Measurements from ENCODE around the gene CAMTA1. TPM values are rescaled to one million over a fixed set of nuclear protein-coding genes. Genes with fewer than 3 reads are reported as not detected.

Gene CAMTA1
- total RNA-seq, 1 donor from 2014 or later = 115 TPM

DNA sequence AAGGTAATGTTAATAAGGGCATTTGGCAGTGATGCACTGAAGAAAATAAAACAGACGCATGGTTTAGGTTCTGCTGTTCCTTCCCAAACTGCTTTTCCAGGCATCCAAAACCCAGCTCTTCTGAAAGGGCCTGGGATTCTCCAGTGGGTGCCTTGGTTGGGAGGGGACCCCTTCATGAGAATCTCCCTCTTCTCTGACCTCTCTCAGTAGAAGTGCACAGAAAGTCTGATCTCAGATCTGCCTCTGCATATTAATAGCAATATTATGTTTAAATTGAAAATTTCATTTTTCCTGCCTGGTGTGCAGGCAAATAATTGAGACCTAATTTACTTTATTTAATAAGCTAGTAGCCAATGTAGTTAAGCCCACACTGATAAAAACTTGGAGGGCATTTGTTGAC, 260.6 kb downstream of the CAMTA1 start:
- DNase-seq = no peak

GRCh38 chr1:7046314-7046713, 261.1 kb downstream of the CAMTA1 start:
- DNase-seq = no peak

DNA sequence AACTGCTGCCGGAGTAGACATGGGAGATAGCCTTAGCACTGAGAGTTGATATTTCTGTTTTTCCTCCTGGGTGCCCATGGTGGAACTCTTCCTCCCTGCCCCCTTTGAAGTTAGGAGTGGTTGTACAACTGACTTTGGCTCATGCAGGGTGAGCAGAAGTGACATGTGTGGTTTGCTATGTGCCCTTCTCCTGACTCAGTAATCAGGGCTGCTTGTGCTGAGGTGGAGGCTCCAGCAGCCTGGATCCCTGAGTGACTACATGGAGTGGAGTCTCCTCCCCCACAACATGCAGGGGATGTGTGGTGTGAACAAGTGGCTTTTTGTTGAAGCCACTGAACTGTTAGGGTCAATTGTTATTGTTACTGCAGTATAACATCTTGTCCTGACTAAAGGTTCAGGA, 261.6 kb downstream of the CAMTA1 start:
- DNase-seq = no peak

- DNase-seq = no peak
These were observed 262.6 kb downstream of the CAMTA1 start for GRCh38 chr1:7047866-7048265.

DNA sequence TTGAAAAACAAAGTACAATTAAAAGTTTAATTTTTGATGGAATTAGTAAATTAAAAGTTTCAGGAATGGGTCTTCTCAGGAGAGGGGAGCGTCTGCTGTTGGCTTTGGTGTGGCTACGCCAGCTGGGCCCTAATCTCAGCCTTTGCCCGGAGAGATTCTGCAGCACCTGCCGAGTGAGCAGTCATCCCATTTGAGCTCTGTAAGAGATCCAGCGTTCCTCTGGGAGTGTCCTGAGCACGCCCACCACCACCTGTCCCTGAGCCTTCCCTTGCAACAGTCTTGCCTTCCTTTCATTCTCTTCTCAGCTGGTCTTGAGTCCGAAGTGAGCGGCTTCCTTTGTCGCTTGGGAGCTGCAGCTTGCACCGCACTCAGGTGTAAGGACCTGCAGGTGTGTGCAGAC, 263.1 kb downstream of the CAMTA1 start:
- DNase-seq = no peak

- no peak for DNase-seq
These were observed 264.8 kb downstream of the CAMTA1 start for GRCh38 chr1:7049913-7050625.

DNA sequence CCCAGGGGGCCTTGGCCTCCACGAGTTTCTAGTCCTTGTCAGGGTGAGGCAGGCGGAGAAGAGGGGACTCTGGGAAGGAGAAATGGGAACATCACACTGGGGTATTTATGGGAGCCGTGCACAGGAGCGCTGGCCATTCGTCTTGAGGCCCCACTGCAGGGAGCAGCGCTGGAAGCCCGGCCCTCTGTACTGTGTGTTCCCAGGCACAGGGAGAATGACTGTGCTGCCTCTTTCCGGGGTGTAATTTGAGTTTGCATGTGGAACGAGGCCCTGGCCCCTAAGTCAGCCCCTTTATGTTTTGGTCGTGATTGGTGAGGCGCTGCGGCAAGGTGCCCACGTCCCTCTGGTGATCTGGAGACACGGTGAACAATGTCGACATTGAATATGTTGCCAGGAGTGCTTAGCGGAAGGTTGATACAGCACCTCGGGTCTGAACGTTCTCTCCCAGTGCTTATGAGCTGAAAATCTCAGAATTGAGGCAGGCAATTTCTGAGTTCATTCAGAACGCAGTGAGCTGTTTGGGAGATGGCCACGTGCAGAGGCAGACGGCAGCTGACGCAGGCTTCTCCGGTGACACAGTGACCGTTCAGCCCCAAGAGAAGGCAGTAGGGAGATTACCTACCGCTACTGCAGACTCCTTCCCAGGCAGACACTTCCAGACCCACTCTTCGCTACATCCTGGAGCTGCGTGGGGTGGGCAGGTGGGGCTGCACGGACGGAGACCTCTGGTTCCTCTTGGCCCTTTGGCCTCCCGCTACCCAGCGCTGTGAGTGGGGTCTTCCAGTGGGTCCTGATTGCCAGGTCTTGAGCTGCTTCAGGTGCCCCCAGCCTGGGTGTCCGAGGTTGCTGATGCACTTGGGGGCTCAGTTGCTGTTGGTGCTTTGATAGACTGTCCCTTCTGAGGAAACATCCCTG, 265.8 kb downstream of the CAMTA1 start:
- DNase-seq = no peak

- DNase-seq = no peak
These were observed 267.4 kb downstream of the CAMTA1 start for GRCh38 chr1:7052701-7053100.

DNA sequence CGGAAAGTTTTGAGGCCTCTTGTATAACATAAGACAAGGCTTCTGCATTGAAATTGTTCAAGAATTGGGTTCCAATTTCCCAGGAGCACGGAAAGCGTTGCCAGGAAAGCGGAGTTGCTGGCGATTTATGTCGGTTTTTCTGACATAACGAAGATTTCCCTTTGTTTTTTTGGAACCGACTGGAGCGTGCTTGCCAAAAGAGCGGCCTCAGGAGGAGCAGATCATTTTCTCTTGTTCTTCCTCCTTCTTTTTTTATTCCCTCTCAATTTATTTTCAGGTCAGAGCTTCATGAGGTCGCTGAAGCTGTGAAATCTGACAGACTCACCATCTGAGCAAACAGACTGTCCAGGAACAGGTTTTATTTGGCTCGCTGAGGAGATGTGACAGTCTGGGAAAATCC, 275.5 kb downstream of the CAMTA1 start:
- no peak for DNase-seq

DNA sequence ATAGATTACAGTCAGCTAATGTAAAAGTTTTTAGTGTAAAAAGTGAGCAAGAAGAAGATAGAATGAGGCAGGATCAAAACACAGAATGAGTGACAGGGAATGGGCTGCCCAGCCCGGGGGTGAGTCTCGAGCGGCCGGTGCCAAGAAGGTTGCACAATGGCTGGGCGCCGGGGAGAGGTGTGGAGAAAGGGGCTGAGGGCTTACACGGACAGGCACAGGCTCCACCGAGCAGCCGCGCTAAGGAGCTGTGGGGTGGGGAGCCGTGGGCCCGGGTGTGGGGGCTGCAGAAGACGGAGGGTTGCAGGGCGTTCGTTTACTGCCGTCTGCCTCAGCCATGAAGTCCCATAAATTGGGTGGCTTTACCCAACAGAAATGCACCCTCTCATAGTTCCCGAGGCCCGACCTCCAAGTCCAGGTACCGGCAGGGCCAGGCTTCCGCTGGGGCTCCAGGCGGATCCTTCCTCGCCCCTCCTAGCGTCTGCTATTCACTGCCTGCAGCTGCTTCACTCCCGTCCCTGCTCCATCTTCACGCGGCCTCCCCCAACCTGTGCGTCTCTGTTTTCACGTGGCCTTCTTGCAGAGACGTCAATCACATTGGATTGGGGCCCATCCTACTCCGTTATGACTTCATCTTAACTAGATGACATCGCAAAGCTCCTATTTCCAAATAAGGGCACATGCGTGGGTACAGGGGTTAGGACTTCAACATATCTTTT, 277.2 kb downstream of the CAMTA1 start:
- no peak for DNase-seq

GRCh38 chr1:7063981-7064380, 278.7 kb downstream of the CAMTA1 start:
- DNase-seq = no peak

DNA sequence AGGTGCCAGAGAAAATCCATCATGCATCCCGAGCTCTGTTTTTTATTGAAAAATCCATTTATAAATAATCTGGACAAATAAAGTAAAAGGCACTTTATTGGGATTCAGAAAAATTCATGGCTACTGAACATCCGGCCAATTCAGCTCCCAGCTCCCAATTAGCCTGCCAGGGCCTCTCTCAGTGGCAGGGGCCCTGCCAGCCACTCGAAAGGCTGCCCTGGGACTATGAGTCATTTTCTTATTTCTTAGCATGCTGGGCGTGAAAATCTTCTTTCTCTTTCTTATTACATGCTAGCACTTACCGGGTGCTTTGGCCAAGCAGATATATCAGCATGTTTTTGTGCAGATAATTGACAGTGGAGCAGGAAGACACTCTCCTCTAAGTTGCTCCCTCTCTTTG, 283.3 kb downstream of the CAMTA1 start:
- DNase-seq = no peak

DNA sequence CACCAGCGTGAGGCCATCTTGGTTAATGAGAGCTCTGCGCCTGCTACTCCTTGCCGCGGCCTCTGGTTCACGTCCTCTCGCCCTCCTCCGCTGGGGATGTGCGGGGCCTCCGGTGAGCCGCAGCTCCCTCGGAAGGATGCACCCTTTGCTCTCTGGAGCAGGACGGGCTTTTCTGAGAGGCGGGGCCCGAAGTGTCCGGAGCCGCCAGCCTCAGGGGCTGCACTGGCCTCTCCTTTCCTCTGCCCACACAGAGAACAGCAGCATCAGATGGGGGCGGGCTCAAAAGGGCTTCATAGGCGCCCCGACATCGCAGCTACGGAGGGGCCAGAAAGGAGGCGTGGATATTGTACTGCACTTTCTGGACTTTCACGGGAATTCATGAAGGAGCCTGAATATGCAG, 284.7 kb downstream of the CAMTA1 start:
- DNase-seq = no peak

GRCh38 chr1:7070389-7071029, 285.3 kb downstream of the CAMTA1 start:
- DNase-seq = no peak

DNA sequence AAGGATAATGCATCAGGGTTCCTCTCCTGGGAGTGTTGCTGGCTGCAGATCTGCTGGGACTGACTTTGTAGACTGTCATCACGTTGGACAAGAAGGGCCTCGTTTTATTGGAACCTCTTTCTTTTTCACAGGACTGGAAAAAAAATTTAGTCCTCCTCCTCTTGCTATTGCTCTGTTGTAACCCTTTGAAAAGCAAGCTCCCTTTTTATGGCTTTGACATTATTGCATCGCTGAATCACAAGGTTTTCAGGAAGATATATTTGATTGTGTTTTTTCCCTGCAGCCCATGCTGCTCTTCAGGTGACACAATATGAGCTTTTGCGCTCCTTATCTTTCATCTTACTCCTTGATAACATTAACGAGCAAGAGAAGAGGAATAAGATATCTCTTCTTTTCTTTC, 290.9 kb downstream of the CAMTA1 start:
- no peak for DNase-seq

DNA sequence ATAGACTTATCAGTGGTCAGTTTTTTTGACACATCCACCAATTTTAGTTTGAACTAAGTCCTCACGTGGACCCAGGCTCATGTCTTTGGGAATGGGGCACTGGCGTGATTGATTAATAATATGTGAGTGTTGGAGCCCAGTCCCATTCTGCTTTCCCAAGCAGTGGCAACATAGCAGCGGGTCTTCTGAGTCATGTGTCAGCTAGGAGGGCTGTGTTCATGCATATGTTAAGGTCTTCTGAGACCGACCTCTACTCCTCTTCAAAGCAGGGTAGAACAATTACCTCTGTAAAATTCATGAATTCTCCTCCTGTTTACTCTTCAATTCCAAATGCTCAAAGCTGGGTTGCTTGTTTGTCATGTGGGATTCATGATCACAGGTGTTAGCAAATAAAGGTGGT, 291.3 kb downstream of the CAMTA1 start:
- no peak for DNase-seq

DNA sequence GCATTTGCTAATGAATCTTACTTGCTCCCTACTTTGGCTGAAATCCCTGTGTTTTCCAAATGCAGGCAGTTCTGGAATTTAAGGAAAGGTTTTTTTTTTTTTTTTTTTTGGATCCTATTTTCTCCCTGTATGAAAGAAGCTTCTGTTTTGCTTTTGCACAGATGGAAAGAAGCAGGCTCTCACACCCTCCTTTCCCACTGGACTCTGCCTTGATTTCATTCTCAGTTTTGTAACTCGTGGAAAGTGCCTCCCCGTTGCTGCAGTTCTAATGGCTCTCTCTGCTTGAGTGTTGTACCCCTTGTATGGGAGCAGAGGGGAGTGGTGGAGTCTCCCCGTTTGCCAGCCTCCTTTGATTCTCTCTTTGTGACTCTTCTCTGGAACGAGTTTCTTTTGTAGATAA, 291.9 kb downstream of the CAMTA1 start:
- peak; percentile 9 for DNase-seq

GRCh38 chr1:7077970-7078369, 292.7 kb downstream of the CAMTA1 start:
- no peak for DNase-seq

DNA sequence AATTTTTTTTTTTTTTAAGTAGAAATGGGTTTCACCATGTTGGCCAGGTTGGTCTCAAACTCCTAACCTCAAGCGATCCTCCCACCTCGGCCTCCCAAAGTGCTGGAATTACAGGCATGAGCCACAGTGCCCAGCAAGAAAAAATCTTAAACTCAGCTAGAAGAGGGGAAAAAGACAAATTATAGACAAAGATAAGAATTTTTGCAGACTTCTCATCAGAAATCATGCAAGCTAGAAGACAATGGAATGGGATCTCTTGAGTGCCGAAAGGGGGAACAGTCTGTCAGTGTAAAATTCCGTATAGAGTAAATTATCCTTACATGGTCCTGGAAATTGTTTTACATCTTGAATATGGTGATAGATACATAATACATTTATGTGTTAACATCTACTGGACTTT, 294.4 kb downstream of the CAMTA1 start:
- no peak for DNase-seq

- no peak for DNase-seq
These were observed 299.1 kb downstream of the CAMTA1 start for GRCh38 chr1:7084232-7084894.

DNA sequence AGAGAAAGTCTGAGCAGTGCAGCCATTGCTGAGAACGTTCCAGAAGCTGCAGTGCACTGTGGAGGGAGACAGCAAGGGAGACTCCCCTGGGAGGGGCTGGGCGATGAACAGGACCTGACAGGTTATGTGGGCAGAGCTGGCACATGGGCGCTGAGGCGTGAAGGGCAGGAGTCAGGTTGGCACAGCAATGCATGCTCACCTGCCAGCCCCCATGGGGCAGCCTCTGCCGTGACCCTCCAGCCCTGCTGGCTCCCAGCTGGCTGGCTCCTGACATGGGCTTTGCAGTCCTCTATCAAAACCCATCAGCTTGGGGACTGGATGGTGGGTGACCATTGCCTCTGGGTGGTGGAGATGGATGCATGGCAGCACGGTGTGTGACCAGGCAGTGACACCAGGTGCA, 300.3 kb downstream of the CAMTA1 start:
- DNase-seq = no peak

GRCh38 chr1:7086106-7086505, 300.9 kb downstream of the CAMTA1 start:
- DNase-seq = no peak

All from occipital lobe (tissue), 2 donors.